Measurements from ENCODE around the gene NCOA4. TPM values are rescaled to one million over a fixed set of nuclear protein-coding genes. Genes with fewer than 3 reads are reported as not detected.
"Not testable (repeated sequence)": the region's sequence is repeated elsewhere in the genome, so short reads cannot be mapped to it uniquely, and the experiment has no call there.

NCOA4 gene
- total RNA-seq, 4 donors from 2014 or later = 139 to 173 (median 157) TPM

DNA sequence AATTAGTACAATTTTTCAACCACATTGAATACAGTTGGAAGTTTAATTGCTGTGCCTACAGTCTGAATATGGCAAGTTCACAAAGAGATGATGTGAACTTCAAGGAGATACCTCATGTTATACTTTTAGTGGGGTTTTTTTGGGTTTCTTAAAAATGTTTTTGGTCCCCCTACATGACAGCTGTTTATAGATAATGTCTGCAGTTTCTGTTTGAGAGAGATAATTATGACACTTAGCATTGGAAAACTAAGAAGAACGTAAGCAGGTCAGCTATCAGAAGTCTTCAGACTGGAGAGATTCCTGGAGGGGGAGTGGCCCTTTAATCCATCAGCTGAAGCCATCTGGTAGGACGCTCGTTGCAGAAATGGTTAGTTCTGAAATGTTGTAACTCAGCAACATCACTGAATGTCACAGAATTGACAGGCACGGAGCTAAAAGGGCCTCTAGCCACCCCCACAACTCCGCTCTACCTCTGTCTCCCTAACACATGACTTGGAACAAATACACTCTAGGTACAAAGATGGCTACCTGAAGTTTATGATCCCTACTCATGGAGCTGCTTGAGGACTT, 29.2 kb downstream of the NCOA4 start:
- no peak for DNase-seq
- TF ChIP-seq, protein P1, sequence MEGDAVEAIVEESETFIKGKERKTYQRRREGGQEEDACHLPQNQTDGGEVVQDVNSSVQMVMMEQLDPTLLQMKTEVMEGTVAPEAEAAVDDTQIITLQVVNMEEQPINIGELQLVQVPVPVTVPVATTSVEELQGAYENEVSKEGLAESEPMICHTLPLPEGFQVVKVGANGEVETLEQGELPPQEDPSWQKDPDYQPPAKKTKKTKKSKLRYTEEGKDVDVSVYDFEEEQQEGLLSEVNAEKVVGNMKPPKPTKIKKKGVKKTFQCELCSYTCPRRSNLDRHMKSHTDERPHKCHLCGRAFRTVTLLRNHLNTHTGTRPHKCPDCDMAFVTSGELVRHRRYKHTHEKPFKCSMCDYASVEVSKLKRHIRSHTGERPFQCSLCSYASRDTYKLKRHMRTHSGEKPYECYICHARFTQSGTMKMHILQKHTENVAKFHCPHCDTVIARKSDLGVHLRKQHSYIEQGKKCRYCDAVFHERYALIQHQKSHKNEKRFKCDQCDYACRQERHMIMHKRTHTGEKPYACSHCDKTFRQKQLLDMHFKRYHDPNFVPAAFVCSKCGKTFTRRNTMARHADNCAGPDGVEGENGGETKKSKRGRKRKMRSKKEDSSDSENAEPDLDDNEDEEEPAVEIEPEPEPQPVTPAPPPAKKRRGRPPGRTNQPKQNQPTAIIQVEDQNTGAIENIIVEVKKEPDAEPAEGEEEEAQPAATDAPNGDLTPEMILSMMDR (IDR thresholded peaks at IDR 0.05 in 4 of 5, conservative IDR thresholded peaks at IDR 0.05 in 1 of 5) = no peak
- TF ChIP-seq POLR2A (IDR thresholded peaks at IDR 0.05) = no peak
- H3K4me3 ChIP-seq = no peak overlapping the region
- no peaks in the 10 kb centered on the region for H3K27me3 ChIP-seq
- in situ Hi-C loops (cut with MboI; ENCODE audit: low sequenced_read_pairs in 4 of 4) = loop anchor here in 1 of 4 donors (25.0 kb wide), 1 partner anchor 1014 kb away; the partner anchor contains the start of gene DEPP1
- intact Hi-C loops (cut with DNase I; ENCODE audit: low total_unique reads) = no loop called here
- no peak overlapping the region for H3K27ac ChIP-seq
- H3K9me3 ChIP-seq = no peaks in the 10 kb centered on the region
- no peak for ATAC-seq
- H3K36me3 ChIP-seq = peaks cover 0 to 60% of the 10 kb centered on the region in 2 donors
- no peaks in the 10 kb centered on the region for H3K4me1 ChIP-seq

DNA sequence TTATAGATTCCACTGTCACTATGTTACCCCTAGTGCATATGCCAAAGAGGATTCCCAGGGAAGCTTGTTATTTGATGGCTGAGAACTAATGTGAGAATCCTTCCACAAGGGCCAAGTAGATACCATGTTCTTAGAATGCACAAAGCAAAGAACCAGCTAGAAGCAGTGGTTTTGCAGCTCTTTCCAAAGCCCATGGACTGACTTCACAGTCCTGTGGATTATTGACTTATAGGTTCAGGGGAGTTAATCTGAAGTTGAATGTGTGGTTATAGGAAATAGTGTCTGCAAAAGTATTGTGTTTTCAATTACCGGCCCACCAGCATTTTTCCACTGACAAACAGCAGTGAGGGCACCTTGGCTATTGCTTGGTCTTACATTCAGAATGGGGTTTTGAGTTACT, 29.9 kb downstream of the NCOA4 start:
- no peak overlapping the region for H3K4me3 ChIP-seq
- H3K9me3 ChIP-seq = no peaks in the 10 kb centered on the region
- in situ Hi-C loops (cut with MboI; ENCODE audit: low sequenced_read_pairs in 4 of 4) = loop anchor here in 1 of 4 donors (25.0 kb wide), 1 partner anchor 1013 kb away; the partner anchor contains the start of gene DEPP1
- TF ChIP-seq POLR2A (IDR thresholded peaks at IDR 0.05) = no peak
- TF ChIP-seq, protein P1 (IDR thresholded peaks at IDR 0.05 in 4 of 5, conservative IDR thresholded peaks at IDR 0.05 in 1 of 5) = no peak
- no peaks in the 10 kb centered on the region for H3K27me3 ChIP-seq
- intact Hi-C loops (cut with DNase I; ENCODE audit: low total_unique reads) = no loop called here
- H3K36me3 ChIP-seq = peaks cover 0 to 53% of the 10 kb centered on the region in 2 donors
- H3K4me1 ChIP-seq = no peaks in the 10 kb centered on the region
- ATAC-seq (no peak), DNase-seq (no peak)
- H3K27ac ChIP-seq = no peak overlapping the region

DNA sequence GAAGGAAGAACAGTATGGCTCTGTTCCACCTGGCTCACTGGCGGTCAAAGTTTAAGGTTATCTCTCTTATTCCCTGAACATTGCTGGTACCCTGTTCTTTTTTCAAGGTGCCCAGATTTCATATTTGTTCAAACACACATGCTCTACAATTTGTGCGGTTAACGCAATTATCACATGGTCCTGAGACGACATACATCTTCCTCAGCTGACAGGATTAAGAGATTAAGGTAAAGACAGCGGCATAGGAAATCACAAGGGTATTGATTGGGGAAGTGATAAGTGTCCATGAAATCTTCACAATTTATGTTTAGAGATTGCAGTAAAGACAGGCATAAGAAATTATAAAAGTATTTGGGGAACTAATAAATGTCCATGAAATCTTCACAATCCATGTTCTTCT, 30.5 kb downstream of the NCOA4 start:
- in situ Hi-C loops (cut with MboI; ENCODE audit: low sequenced_read_pairs in 4 of 4) = loop anchor here in 1 of 4 donors (25.0 kb wide), 1 partner anchor 1013 kb away; the partner anchor contains the start of gene DEPP1
- ATAC-seq; H3K27ac ChIP-seq; H3K9me3 ChIP-seq; intact Hi-C loops (cut with DNase I; ENCODE audit: low total_unique reads); H3K27me3 ChIP-seq; H3K4me1 ChIP-seq; DNase-seq; H3K4me3 ChIP-seq: not testable (repeated sequence)
- peaks cover 0 to 47% of the 10 kb centered on the region in 2 donors for H3K36me3 ChIP-seq

DNA sequence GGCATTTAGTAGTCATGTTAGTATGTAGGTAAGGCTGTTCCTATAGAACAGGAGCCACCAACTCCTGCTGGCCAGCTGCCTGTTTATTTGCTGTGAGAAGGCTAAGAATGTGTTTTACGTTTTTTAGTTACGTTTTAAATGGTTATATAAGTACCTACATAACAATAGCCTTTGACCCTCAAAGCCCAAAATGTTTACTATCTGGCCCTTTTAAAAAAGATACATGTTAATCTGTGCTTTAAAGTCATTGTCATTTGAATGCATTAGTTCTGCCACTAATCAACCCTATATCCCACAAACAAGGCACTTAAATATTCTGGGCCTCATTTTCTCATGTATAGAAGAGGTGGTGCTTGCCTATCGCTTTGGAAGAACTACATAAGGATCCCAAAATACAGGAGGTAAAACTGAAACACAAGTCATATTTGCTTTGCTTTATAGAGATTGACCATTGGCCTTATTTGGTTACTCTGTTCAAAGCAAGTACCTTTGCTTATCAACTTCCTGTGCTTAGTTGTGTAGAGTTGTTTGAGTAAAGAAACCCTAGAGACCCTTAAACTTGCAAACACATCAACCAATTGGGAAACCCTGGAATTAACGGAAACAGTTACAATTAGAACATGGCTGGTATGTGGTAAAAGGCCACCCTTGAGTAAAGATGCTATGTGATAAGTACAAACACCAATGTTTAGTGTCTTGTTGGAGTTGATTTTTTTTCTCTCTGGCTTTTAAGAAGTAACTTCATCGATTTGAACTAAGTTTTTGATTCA, 32.2 kb downstream of the NCOA4 start:
- in situ Hi-C loops (cut with MboI; ENCODE audit: low sequenced_read_pairs in 4 of 4) (no loop called here), intact Hi-C loops (cut with DNase I; ENCODE audit: low total_unique reads) (no loop called here)
- H3K4me1 ChIP-seq = no peaks in the 10 kb centered on the region
- no peak for ATAC-seq
- H3K36me3 ChIP-seq = peaks cover 0 to 34% of the 10 kb centered on the region in 2 donors
- TF ChIP-seq, protein P1 (IDR thresholded peaks at IDR 0.05 in 4 of 5, conservative IDR thresholded peaks at IDR 0.05 in 1 of 5) = no peak
- no peak for TF ChIP-seq POLR2A (IDR thresholded peaks at IDR 0.05)
- H3K4me3 ChIP-seq = no peak overlapping the region
- no peaks in the 10 kb centered on the region for H3K27me3 ChIP-seq
- H3K27ac ChIP-seq = no peak overlapping the region
- no peaks in the 10 kb centered on the region for H3K9me3 ChIP-seq
- no peak for DNase-seq

DNA sequence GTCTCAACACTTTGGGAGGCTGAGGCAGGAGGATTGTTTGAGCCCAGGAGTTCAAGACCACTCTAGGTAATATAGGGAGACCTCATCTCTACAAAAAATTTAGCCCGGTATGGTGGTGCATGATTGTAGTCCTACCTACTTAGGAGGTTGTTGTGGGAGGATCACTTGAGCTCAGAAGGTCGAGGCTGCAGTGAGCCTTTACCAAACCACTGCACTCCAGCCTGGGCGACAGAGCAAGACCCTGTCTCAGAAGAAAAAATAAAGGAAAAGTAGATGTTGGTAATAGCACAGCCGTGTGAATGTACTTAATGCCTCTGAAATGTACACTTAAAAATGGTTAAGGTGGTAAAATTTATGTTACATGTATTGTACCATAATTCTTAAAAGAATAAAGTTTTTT, 32.9 kb downstream of the NCOA4 start:
- in situ Hi-C loops (cut with MboI; ENCODE audit: low sequenced_read_pairs in 4 of 4) (no loop called here), intact Hi-C loops (cut with DNase I; ENCODE audit: low total_unique reads) (no loop called here)
- Histone ChIP-seq H3K9me3 (no peaks in the 10 kb centered on the region), H3K36me3 (peaks cover 0 to 29% of the 10 kb centered on the region in 2 donors), H3K27me3 (no peaks in the 10 kb centered on the region), H3K27ac (no peak overlapping the region), H3K4me1 (no peaks in the 10 kb centered on the region), H3K4me3 (no peak overlapping the region)
- DNase-seq (no peak), ATAC-seq (no peak)
- TF ChIP-seq, protein P1 (IDR thresholded peaks at IDR 0.05 in 4 of 5, conservative IDR thresholded peaks at IDR 0.05 in 1 of 5) = no peak
- TF ChIP-seq POLR2A (IDR thresholded peaks at IDR 0.05) = no peak

DNA sequence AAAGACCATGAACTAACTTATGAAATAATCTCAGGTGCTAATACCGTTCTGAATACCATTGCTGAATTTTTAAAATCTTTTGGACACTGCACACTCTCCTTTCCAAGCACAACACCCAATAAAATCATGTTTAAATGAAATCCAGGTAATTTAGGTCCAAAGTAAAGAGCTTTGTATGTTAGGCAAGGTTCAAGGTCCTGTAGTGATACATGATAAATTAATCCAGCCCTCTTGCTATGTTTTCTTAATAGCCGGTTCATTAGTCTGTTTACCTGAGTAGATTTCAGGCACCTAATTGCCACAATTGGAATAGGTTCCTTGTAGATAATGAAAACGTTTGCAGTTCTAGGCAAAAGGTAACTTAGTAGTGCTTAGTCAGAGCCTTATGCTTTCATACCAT, 44.8 kb downstream of the NCOA4 start:
- H3K27me3 ChIP-seq; H3K9me3 ChIP-seq; ATAC-seq; H3K4me3 ChIP-seq; intact Hi-C loops (cut with DNase I; ENCODE audit: low total_unique reads); DNase-seq; in situ Hi-C loops (cut with MboI; ENCODE audit: low sequenced_read_pairs in 4 of 4); H3K4me1 ChIP-seq; H3K27ac ChIP-seq: not testable (repeated sequence)
- peaks cover 0 to 24% of the 10 kb centered on the region in 2 donors for H3K36me3 ChIP-seq

DNA sequence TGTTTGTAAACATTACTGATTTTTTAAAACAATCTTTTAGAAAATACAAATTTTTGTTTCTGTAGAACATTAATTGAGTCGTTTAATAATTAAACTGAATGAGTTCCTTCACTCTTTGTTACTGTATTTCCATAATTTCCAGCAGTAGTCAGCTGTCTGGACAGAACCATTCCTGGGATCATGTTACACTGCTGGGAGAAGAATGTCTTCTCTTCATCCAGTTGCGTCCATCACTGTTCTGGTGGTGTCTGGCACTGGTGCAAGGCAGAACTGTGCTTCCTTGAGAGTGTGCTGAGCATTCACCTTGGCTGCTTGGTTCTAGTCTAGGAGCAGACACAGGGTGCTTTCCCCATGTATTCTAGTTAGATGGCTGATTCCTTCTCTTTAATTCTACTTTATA, 46.0 kb downstream of the NCOA4 start:
- H3K9me3 ChIP-seq; in situ Hi-C loops (cut with MboI; ENCODE audit: low sequenced_read_pairs in 4 of 4); H3K27me3 ChIP-seq; H3K4me3 ChIP-seq; H3K4me1 ChIP-seq: not testable (repeated sequence)
- intact Hi-C loops (cut with DNase I; ENCODE audit: low total_unique reads) = loop anchor here (5.0 kb wide), 1 partner anchor 38 kb away; no protein-coding TSS in a partner anchor
- DNase-seq (peak in 1 of 2 donors; percentile 34), ATAC-seq (peak; percentile 60 to 78)
- peak overlapping the region in 1 of 4 donors; percentile 31 for H3K27ac ChIP-seq
- H3K36me3 ChIP-seq = peaks cover 0 to 19% of the 10 kb centered on the region in 2 donors

Measured in gastrocnemius medialis (tissue), 4 donors.